Stimulated activated CD4-positive, alpha-beta T cell treated with anti-CD3 and anti-CD28 coated beads, Interleukin-4, amount 100 ng/mL, for 24 hours (primary cell): Measurements from ENCODE around the gene CTNNA2.

Source experiments
- DNase-seq: peaks from one replicate; pipeline ENCODE4 v3.0.0-alpha.2; 2020

CTNNA2 gene

DNA sequence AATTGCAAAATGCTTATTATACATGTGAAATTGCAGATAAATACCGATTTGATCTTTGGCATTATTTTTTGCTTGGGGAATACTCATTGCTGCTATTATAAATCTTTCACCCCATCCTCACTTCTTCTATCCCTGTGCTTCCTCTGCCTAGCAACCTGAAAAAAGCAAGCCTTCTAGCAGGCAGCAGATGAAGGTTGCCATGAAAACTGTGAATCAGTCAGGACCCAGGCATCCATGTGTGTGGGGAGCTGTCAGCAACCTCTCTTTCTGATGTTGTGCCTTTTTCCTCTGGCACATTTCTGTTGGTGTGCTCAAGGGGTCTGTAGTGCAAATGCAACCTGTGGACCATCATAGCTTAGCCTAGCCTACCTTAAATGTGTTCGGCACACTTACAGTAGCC is 427.5 kb downstream of the CTNNA2 start:
- DNase-seq, result no peak

DNA sequence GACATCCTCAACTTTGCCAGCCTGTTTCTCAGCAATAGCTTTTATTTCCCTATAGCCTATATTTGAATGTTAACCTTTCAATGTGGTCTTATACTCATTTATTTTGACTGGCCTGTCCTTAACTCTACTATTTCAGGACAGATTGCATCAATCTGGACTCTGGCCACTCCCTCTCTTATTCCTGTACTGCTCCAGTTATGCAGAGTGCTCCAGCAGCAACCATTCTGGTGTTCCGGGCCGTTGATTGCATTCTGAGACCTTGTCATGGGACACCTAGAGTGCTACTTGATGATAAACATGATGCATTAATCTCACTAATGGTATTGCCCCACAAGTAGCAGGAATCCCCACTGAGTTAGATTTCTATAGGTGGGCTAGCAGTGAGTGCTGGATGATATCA is 428.3 kb downstream of the CTNNA2 start:
- no peak for DNase-seq

DNA sequence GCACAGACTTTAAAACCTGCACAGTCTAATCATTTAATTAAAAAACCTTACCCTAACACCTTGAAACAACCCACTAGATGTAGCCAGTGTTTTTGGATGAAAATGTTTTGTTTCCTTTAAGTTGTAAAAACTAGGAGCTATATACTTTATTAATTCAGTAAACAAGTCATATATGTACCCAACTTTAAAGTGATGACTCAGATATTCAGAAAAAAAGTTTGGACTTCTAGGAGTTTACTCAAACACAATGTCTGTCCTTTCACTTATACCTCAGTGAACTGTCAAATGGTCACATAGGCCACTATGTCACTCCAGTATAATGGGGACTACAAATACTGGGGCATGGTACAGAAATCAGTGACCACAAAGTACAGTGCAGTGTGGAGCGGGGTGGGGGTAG is 431.4 kb downstream of the CTNNA2 start:
- no peak for DNase-seq

DNA sequence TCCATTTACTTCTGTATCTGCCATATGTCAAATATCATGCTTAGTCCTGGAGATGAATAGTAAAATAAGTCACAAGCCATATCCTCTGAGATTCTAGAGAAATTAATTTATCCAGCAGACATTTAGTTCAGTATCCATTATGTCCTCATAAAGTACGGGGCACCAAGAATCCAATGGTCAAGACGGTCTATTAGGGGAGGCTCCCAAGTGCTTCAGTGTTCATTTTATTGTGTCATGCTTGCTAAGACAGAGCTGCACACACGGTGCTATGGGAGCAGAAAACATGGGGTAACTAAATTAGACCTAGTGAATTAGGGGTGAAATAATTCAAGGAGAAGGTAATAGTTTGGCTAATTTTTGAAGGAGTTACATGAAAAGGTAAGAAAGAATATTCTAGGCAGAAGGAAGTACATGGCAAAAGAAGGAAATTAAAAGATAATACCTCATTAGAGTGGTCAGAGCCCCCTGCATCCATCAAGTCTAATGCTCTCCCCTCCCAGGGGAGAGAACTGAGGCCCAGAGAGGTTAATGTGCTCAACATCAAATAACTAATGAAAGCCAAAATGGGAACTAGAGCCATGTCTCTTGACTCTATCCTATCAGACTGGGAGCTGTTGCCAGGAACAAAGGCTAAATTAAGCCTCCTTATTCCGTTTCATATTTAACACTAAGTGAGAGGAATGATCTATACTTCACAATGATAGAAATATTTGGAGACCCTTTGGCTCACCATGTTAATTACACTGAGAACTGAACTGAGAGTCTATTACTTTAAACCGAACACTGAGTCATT is 433.0 kb downstream of the CTNNA2 start:
- DNase-seq, result no peak

DNA sequence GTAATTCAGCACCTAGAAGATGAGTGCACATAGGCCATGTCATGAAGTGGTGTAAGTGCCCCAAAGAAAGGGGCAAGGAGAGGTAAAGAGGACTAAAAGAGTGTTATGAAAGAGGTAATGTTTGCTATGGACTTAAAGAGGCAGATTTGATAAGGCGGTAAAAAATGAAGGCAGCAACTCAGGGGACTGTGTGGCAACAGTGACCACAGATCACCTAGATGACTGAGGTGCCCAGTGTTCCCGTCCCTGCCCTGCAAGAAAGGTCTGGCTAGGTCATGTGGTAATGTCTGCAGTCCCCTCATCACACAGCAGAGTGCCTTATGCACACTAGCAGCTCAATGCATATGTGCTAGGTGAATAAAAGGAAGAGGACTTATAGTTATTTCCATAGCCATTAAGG is 434.9 kb downstream of the CTNNA2 start:
- no peak for DNase-seq

DNA sequence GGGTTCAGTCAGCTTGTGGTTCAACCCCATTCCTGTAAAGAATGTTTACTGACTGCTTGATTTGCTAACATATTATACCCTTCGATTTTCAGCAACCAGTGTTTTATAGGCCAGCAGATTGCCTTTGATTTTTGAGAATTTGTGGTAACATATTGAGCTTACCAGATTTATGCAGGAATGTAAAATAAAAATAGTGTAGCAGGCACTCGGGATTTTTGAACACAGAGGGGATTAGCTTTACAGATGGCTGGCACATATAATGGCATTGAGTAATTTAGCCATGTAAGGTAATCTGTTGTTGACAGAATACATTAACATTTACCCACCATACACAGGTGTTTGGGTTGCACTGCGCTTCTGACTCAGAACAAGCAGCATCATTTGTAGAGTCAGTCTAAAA is 437.7 kb downstream of the CTNNA2 start:
- no peak for DNase-seq

DNA sequence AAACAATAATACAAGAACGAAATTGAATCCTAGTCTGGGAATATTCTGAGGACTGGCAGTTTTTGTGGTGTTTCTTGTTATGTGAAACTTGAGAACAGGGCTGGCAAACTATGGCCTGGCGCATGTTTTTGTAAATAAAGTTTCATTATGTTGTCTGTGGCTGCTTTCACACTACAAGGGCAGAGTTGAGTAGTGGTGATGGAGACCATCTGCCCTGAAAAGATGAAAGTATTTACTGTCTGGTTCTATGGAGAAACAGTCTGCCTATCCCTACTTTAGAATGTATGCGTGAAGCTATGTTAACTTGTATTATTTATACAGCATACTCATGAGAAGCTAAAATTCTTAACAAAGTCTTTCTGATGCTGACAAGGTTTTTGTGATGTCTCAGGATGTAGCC is 439.8 kb downstream of the CTNNA2 start:
- DNase-seq, result no peak

DNA sequence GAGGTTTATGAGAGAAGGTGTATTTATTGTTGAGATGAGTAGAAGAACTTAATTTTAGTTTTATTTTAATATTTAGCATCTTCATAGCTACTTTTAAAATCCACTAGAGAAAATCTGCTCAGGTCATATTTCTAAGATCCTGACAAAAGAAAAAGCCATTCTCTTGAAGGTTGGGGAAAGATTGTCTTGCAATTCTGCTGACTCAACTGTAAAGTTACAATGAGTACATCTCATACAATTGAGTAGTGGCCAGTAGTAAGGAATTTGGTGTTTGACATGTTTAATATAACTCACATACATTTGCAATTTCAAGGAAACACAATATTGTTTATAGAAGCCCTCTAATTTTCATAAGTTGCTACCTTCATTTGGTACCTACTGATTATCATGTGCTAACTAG is 447.2 kb downstream of the CTNNA2 start:
- DNase-seq, result no peak

DNA sequence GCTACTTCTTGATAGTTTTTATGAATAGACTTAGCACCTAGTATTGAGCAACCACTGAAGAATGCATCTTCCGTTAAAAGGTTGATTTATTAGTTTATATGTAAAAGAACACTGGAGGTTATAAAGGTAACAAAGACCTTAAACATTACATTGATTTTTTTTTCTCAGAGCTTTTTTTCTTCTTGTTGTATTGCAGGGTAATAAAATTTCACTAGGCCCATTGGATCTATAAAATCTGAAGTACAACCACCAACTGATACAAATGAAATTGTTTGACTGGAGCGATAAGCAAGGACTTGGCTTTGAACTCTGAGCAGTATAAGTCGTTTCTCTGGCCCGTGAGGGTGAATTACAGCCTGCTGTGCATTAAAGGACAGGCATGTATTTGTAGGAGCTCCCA is 447.7 kb downstream of the CTNNA2 start:
- DNase-seq, result no peak

DNA sequence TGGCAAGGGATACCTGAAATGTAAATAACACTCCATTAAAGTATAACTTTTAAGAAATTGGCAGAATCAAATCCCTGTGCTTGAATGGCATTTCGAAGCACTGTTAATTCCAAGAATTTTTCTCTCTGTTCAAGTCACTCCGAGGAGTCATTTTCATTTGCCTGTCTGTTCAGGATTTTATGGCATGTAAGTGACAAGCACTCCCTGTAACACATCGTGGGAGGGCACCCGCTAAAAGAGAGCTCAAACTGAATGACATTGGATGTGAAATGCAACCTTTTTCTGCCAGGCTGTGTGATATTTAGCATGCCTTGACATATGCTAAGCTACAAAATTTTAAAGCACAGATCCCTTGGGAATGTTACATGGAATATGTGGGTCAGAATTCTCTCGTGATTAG is 452.1 kb downstream of the CTNNA2 start:
- DNase-seq, result no peak

DNA sequence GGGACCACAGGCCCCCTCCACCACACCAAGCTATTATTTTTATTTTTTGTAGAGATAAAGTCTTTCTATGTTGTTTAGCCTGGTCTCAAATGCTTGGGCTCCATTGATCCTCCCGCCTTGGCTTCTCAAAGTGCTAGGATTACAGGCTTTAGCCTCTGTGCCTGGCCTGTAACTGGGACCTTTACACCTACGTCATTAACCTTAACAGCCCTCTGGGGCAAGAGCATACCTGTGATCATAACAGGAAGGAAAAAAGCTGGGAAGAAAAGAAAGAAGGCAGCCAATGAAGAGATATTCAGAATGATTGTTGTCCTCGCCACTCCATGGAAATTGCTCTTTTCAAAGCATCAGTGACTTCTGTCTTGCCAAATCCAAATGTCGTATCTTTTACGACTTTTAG is 453.5 kb downstream of the CTNNA2 start:
- DNase-seq, result no peak

DNA sequence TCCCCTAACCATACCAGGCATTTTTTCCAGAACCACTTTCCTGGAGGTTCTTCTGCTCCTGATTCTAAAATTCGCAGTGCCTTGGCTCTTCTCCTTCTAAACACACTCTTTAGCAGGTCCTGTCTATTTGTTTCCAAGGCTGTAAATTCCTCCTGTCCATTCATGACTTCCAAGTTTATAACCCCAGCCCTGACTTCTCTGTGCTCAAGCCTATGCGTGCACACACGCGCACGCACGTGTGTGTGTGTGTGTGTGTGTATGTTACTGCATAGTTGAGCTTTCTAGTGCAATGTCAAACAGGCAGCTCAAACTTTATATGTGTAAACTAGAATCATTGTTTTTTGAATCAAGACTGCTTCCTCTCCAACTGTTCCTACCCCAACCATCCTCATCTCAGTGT is 454.0 kb downstream of the CTNNA2 start:
- no peak for DNase-seq

DNA sequence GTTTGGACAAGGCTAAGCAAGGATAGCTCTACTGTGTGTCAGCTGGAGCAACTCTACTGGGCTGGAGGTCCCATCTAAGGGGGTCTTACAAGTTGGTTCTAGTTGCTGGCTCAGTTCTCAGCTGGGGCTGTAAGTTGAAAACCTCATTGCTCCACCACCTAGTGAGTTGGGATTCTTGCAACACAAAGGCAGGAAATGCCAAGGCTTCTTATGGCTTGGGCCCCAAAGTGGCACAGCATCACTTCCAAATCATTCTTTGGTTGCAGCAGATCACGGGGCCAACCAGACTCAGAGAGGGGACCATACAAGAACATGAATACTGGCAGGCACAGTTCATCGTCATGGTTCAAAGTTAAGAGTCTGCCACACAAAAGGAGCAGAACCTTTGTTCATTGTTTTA is 459.0 kb downstream of the CTNNA2 start:
- DNase-seq, result no peak

DNA sequence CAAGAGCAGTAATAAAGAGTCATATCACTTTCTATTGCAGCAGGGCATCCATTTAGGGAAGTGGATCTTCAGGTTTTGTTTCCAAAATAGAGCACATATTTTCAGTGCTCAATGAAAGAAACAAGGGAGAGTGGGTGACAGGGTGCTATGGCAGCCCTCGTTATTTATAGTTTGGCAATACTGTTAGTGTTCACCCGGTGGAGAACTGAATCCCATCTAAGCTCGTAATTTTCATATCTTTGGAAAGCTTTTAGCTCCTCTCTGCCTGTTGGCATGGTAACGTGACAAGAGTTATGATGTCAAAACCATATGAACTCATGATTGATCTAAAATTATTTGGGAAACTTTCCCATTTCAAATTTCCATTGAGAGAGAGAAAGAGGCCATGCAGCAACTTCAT is 459.8 kb downstream of the CTNNA2 start:
- DNase-seq, result no peak

DNA sequence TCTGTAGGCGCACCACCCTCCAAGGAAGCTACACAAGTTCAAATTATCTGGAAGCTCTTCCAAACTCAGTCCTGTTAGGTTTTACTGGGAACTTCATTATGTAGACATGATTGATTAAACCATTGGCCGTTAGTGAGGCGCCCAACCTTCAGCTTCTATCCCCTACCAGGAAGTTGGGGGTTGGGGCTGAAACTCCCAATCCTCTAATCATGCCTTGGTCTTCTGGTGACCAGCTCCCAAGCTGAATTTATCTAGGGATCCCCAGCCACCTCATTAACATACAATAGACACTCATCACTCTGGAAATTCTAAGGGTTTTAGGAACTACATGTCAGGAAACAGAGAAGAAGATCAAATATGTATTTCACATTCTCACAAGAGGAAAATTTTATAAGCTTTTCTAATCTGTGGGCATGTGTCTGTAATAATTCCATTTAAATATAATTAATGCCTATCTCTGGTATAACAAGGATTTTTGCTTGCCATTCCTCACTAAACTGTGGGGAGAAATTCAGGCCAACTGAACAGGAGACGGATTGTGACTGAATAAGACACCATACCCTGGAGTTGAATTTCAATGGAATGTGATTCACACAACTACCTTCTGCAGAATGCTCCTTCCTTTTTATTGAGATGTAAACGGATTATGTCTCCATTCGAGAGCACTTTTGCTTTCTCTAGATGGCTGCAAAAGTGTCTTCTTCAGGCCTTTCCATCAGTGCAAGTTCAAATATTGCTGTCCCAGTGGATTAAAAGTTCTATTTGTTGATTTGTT is 463.1 kb downstream of the CTNNA2 start:
- no peak for DNase-seq

DNA sequence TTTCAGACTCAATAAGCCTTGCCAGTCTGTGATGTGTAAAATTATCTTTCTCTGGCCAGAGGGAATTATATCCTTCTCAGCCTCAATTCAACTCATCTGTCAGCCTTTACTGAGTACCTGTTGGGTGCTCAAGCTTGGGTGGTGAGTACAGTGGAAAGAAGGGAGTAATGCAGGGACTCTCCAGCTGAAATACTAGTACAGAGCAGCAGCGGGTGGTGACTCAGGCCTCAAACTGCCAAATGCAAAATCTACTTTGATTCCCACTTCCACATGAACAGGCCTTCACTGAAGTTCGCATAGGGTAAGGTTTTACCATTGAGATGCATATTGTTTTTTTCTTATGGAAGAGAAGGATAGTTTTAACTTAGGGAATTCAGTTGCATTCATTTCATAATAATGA is 464.9 kb downstream of the CTNNA2 start:
- DNase-seq, result no peak

DNA sequence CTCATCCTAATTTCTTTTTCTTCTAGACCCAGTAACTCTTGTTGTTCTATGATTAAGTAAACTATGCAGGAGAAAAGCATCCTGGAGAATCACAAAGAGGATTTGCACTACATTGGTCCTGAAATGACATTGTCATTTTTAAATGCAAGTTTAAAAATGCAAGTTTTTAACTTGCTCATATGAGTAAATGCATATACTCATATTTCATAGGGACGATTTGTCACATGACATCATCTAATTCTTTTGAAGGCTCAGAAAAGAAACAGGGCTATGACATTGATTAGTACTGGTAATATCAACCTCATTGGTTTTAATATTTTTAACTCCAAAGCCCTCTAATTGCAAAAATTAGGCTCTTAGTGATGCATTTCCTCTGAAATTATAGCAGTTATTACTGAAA is 467.3 kb downstream of the CTNNA2 start:
- DNase-seq, result no peak

DNA sequence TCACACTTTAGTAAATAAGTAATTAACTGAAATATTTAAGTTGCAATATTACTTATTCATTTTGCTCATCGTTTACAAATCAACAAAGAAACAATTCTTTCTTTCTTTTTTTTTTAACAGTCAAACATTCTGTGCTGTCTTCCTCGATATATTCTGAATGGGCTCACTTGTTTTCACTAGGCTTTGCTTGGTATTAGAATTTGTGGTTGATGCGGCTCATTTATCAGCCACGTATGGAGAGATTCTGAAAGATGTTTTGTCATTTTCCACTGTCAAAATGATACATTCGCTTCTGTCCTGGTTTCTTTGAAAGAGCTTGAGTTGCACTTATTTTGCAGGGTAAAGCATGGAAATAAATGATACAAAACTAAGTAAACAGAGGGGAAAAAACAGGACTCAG is 468.0 kb downstream of the CTNNA2 start:
- no peak for DNase-seq

DNA sequence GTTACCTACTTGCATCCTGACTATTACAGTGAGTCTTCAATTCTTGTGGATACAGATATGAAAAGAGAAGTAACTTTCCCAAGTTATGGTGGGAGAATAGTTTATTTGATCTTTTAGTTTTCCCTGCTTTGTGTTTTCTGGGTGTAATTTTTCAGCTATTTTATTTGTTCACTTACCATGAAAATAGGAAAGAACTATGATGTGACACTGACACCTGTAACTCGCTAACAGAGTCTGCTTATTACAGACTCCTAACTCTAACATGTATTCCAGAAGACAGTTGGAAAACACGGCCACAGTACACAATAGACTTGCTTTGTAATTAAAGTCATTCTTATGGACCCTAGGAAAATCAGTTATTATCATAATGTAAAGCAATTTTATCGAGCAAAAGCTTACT is 468.5 kb downstream of the CTNNA2 start:
- DNase-seq, result no peak

DNA sequence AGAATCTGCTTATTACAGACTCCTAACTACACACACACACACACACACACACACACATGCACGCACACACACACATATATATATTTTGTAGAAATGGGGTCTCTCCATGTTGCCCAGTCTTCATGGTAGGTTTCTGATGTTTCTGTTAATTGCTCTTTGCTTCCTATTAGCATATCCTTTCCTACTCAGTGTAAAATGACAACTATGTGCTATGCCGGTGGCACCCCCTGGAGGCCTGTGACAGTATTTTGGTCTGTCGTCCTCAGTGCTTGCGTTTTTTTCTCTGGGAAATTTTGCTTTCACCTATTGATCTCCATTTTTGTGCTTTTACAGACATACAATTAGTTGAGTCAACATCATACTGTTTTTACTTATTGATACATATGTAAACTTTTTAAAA is 469.6 kb downstream of the CTNNA2 start:
- no peak for DNase-seq

DNA sequence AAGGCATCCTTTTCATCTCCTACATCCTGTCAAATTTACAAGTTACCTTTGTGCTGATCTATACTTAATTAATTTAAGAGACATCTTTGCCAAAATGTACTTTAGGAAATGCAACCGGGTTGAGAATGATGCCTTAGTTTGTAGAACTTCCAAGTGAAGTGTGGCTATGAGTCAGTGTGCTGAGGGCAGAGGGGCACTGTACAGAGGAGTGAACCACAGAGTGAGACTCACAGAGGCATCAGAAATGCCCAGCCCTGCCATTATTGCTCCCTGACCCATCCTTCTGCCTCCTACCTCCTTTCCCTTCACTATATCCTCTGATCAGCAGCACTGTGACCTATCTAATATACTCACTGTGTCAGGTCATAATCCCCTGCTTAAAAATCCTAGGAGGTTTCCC is 471.6 kb downstream of the CTNNA2 start:
- DNase-seq, result no peak

DNA sequence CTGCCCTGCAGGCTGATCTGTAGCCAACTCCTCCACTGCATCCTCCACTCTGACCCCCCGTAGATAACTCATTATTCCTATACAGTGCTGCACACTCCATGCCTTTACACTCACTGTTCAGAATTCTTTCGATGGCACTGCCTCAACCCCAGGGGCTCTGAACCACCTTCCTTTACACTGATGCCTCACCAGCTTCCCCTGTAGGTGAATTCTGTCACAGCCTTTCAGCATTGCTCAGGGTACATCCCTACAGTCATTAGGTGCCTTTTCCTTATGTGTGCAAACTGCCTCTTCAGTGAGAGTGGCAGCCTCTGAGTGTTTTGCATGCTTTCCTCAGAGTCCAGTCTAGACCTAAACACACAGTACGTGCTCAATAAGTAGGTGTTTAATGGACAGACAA is 472.3 kb downstream of the CTNNA2 start:
- no peak for DNase-seq

DNA sequence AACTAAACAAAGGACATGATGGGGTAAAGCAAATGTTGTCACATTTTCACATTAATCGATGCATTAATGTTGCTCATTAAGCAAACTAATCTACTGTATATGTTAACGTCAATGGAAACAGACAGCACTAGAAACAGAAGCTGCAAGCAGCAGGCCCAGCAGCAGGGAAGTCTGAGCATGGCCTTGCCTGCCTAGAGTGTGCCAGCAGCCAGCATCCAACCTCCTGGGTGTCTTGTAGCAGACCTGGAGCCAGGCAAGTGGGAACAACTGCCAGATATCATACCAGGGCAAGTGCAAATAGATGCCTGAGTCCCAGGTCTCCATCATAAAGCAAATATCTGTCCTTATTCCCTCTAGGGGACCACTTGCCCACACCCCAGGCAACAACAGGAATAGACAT is 472.7 kb downstream of the CTNNA2 start:
- no peak for DNase-seq

DNA sequence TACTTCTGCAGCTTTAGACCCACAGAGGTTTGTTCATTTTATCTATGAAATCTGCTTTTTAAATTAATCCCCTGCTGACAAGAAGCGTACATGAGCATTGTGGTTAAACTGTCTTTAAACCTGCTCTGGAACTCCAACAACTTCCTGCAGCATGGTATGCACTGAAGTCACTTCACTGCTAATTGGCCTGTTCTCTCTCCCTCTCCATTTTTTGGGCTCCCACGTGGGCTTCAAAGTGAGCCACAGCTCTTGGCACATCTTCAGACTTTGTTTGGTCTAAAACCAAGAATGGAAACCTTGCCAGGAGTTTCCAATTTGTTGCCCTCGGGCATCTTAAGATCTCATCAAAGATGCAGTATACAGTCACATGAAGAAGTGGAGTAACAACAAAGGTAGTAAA is 480.3 kb downstream of the CTNNA2 start:
- DNase-seq, result no peak

DNA sequence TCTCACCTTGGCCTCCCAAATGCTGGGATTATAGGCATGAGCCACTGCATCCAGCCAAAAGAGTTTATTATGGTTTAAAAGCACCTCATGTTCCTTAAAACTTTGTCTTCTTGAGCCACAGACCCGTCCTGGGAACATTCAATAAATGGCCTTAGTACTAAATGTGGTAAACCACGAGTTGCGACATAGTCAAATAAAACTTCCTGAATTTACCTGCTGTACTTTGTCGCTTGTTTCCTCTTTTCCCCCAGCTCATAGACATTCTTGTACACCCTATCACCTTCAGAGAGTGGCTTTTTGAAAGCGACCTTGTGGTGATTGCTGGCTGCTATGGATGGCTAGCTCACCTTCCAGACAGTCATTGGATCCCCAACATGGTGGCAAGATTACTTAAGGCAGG is 481.3 kb downstream of the CTNNA2 start:
- no peak for DNase-seq
